MM.1S (cell line): ENCODE measurements around the gene RPS6KA2.

ENCODE experiments used
- DNase-seq: peaks from one replicate; pipeline ENCODE4 v3.0.0-alpha.2; 2015
- H2AFZ ChIP-seq: fragments of 300-600 bp; sonication (generic); 2 replicates; pipeline ENCODE4 v1.6.0; 2016; ENCODE audit warnings: antibody characterized with exemption, low read length
- H3F3A ChIP-seq: fragments of 300-600 bp; sonication (generic); 2 replicates; pipeline ENCODE4 v1.6.1; 2016; ENCODE audit warnings: mild to moderate bottlenecking, antibody characterized with exemption, low read length, moderate library complexity, mixed read lengths; ENCODE audit not compliant: insufficient read depth
- H3K27ac ChIP-seq: fragments of 300-600 bp; sonication (generic); 2 replicates; pipeline ENCODE4 v1.5.1; 2016; ENCODE audit warnings: mild to moderate bottlenecking, low read length
- H3K27me3 ChIP-seq: fragments of 300-600 bp; sonication (generic); replicated peaks from 2 replicates; pipeline ENCODE4 v1.6.0; 2016; ENCODE audit warnings: low read length; ENCODE audit not compliant: insufficient read depth
- H3K36me3 ChIP-seq: fragments of 300-600 bp; sonication (generic); replicated peaks from 2 replicates; pipeline ENCODE4 v1.6.1; 2016; ENCODE audit warnings: mild to moderate bottlenecking, low read length, mixed read lengths; ENCODE audit not compliant: insufficient read depth
- H3K4me1 ChIP-seq: fragments of 300-600 bp; sonication (generic); 2 replicates; pipeline ENCODE4 v1.6.1; 2016; ENCODE audit warnings: low read length, mixed read lengths
- H3K4me2 ChIP-seq: fragments of 300-600 bp; sonication (generic); 2 replicates; pipeline ENCODE4 v1.6.0; 2016; ENCODE audit warnings: low read depth, low read length
- H3K4me3 ChIP-seq: fragments of 300-600 bp; sonication (generic); 2 replicates; pipeline ENCODE4 v1.5.1; 2016; ENCODE audit warnings: low read length, mixed read lengths
- H3K79me2 ChIP-seq: fragments of 300-600 bp; sonication (generic); 2 replicates; pipeline ENCODE4 v1.6.1; 2016; ENCODE audit warnings: mixed run types, low read length, mixed read lengths
- H3K9ac ChIP-seq: fragments of 300-600 bp; sonication (generic); 2 replicates; pipeline ENCODE4 v1.6.1; 2016; ENCODE audit warnings: low read length, mixed read lengths
- H3K9me2 ChIP-seq: fragments of 300-600 bp; sonication (generic); replicated peaks from 2 replicates; pipeline ENCODE4 v1.6.1; 2016; ENCODE audit warnings: mild to moderate bottlenecking, low read length, mixed read lengths; ENCODE audit not compliant: insufficient read depth
- H3K9me3 ChIP-seq: fragments of 300-600 bp; sonication (generic); replicated peaks from 2 replicates; pipeline ENCODE4 v1.6.1; 2016; ENCODE audit warnings: mild to moderate bottlenecking, low read length, mixed read lengths; ENCODE audit not compliant: insufficient read depth
- H4K20me1 ChIP-seq: fragments of 300-600 bp; sonication (generic); 2 replicates; pipeline ENCODE4 v1.6.1; 2016; ENCODE audit warnings: mild to moderate bottlenecking, low read length, moderate library complexity, mixed read lengths; ENCODE audit not compliant: insufficient read depth
- EZH2 ChIP-seq: fragments of 300-600 bp; sonication (generic); optimal IDR thresholded peaks from 2 replicates; pipeline ENCODE3; 2017; ENCODE audit warnings: low read depth, mild to moderate bottlenecking, antibody characterized with exemption, low read length, mixed read lengths
- EZH2phosphoT487 ChIP-seq: fragments of 300-600 bp; sonication (generic); IDR thresholded peaks from 2 replicates; pipeline ENCODE4 v1.6.1; 2018; ENCODE audit warnings: antibody characterized with exemption, low read length
- TF ChIP-seq, protein P1 (sequence below): fragments of 300-600 bp; sonication (generic); IDR thresholded peaks from 2 replicates; pipeline ENCODE4 v1.5.1; 2016; ENCODE audit warnings: antibody characterized with exemption, low read length, mixed read lengths

Gene RPS6KA2

DNA sequence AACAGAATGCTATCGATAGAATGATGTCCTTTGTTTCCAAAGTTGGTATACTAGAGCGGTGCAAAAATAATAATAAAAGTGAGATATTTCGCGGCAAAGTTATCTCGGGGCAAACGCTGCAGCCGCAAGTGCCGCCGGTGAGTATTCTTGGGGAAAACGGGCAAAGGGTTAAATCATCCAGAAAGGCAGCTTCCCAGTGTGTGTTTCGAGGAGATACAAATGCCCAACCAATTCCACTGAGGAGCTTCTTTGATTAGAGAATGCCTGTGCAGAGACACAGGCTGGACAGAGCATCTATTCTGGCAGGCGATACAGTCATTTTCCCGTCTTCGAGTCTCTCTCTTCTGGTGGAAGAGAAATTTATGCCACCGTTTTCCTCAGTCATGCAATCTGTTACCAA lies 186.3 kb downstream of the RPS6KA2 start:
- Histone ChIP-seq H3K9me2 (no peaks in the 10 kb centered on the region), H3K27me3 (no peaks in the 10 kb centered on the region), H3K4me1 (no peaks in the 10 kb centered on the region), H3K27ac (no peak overlapping the region), H3K9ac (no peak overlapping the region), H4K20me1 (no peaks in the 10 kb centered on the region), H3K9me3 (no peaks in the 10 kb centered on the region), H3K4me3 (no peak overlapping the region), H3K4me2 (no peak overlapping the region), H2AFZ (no peak overlapping the region), H3F3A (no peaks in the 10 kb centered on the region), H3K36me3 (no peaks in the 10 kb centered on the region), H3K79me2 (no peaks in the 10 kb centered on the region)
- DNase-seq: no peak
- TF ChIP-seq EZH2 (no peak), EZH2phosphoT487 (no peak)
- TF ChIP-seq, protein P1, sequence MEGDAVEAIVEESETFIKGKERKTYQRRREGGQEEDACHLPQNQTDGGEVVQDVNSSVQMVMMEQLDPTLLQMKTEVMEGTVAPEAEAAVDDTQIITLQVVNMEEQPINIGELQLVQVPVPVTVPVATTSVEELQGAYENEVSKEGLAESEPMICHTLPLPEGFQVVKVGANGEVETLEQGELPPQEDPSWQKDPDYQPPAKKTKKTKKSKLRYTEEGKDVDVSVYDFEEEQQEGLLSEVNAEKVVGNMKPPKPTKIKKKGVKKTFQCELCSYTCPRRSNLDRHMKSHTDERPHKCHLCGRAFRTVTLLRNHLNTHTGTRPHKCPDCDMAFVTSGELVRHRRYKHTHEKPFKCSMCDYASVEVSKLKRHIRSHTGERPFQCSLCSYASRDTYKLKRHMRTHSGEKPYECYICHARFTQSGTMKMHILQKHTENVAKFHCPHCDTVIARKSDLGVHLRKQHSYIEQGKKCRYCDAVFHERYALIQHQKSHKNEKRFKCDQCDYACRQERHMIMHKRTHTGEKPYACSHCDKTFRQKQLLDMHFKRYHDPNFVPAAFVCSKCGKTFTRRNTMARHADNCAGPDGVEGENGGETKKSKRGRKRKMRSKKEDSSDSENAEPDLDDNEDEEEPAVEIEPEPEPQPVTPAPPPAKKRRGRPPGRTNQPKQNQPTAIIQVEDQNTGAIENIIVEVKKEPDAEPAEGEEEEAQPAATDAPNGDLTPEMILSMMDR: no peak

DNA sequence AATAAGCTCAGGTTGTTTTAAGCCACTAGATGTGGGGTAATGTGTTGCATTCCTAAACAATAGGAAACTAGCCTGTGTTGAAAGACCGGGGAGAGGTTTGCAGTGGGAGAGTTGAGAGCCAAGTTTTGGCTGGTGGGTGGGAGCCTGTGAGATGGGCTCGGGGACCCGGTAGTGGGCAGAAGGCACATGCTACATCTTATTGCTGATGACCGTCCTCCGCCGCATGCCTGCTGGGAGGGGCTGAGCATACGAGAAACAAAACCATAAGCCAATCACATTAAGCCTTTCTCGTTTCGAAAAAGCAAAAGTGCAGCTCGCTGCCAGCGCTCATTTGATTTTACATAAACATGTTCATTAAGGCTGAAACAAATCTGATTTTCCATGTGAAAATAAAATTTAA lies 186.9 kb downstream of the RPS6KA2 start:
- Histone ChIP-seq H2AFZ (no peak overlapping the region), H4K20me1 (no peaks in the 10 kb centered on the region), H3K27me3 (no peaks in the 10 kb centered on the region), H3K4me1 (no peaks in the 10 kb centered on the region), H3K9me2 (no peaks in the 10 kb centered on the region), H3K9me3 (no peaks in the 10 kb centered on the region), H3K27ac (no peak overlapping the region), H3K4me3 (no peak overlapping the region), H3K79me2 (no peaks in the 10 kb centered on the region), H3K9ac (no peak overlapping the region), H3F3A (no peaks in the 10 kb centered on the region), H3K36me3 (no peaks in the 10 kb centered on the region), H3K4me2 (no peak overlapping the region)
- no peak for DNase-seq
- TF ChIP-seq, protein P1: no peak
- no peak for TF ChIP-seq EZH2phosphoT487
- no peak for TF ChIP-seq EZH2

DNA sequence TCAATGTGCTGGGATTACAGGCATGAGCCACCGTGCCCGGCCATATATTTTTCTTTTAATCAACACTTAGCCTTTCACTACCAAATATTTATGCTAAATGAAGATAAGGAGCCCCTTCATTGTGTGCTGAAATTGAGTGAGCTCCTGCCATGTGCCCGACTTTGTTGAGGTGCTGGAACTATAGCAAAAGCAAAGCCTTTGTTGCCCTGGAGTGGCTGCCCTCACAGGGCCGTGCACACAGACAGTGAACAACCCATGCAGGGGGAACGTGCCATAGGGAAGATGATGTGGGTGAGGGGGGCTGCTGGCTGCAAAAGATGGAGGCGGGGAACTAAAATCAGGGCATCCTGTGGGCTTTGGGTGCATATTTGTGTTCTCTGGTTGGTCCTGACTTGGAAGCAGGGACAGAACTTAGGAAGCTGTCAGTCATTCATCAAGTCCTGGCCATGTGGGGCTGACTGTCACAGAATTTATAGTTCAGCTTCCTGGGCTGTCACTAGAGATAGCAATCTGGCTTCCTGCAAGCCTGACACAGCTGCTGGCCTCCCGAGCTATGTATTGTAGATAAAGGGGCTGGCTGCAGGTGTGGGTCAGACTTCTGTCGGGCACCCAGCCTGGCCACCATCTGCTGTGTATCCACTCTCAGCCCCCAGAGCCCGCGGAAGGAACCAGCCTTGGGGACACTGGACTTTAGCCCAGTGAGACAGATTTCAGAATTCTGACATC lies 187.5 kb downstream of the RPS6KA2 start:
- no peak overlapping the region for H2AFZ ChIP-seq
- no peak for DNase-seq
- H3K79me2 ChIP-seq: no peaks in the 10 kb centered on the region
- H3K4me3 ChIP-seq: no peak overlapping the region
- H3K27ac ChIP-seq: no peak overlapping the region
- H3K9me3 ChIP-seq: no peaks in the 10 kb centered on the region
- no peaks in the 10 kb centered on the region for H3K27me3 ChIP-seq
- no peaks in the 10 kb centered on the region for H3F3A ChIP-seq
- H4K20me1 ChIP-seq: no peaks in the 10 kb centered on the region
- no peaks in the 10 kb centered on the region for H3K36me3 ChIP-seq
- no peak overlapping the region for H3K4me2 ChIP-seq
- TF ChIP-seq EZH2 (no peak), EZH2phosphoT487 (no peak)
- TF ChIP-seq, protein P1: no peak
- H3K4me1 ChIP-seq: no peaks in the 10 kb centered on the region
- H3K9me2 ChIP-seq: no peaks in the 10 kb centered on the region
- H3K9ac ChIP-seq: no peak overlapping the region
